OCI-LY3 (cell line): ENCODE results near the gene LRP2.

Source experiments
- H2AFZ ChIP-seq: fragments of 200-600, 300-600 bp; shearing (Covaris generic); 2 replicates; pipeline ENCODE4 v1.6.0; 2014; ENCODE audit warnings: antibody characterized with exemption, low read depth, low read length
- H3K27ac ChIP-seq: fragments of 200-600, 300-600 bp; sonication (generic); 2 replicates; pipeline ENCODE4 v1.5.1; 2014; ENCODE audit warnings: mild to moderate bottlenecking, low read length, moderate library complexity, mixed read lengths
- H3K27me3 ChIP-seq: fragments of 200-600, 300-600 bp; sonication (generic); 2 replicates; pipeline ENCODE4 v1.6.1; 2014; ENCODE audit warnings: low read depth, low read length, mixed read lengths
- H3K36me3 ChIP-seq: fragments of 200-600, 300-600 bp; sonication (generic); replicated peaks from 2 replicates; pipeline ENCODE3; 2014; ENCODE audit warnings: low read depth, low read length, mixed read lengths
- H3K4me1 ChIP-seq: fragments of 300-600, 200-600 bp; sonication (generic); 2 replicates; pipeline ENCODE4 v1.6.1; 2014; ENCODE audit warnings: low read length, mixed read lengths
- H3K4me2 ChIP-seq: fragments of 200-600, 300-600 bp; sonication (generic); 2 replicates; pipeline ENCODE4 v1.6.1; 2014; ENCODE audit warnings: low read length, mixed read lengths
- H3K4me3 ChIP-seq: fragments of 300-600, 200-600 bp; sonication (generic); 2 replicates; pipeline ENCODE4 v1.5.1; 2014; ENCODE audit warnings: antibody characterized with exemption, mild to moderate bottlenecking, low read length, moderate library complexity
- H3K79me2 ChIP-seq: fragments of 300-600, 200-600 bp; shearing (Covaris generic); 2 replicates; pipeline ENCODE4 v1.6.1; 2014; ENCODE audit warnings: mild to moderate bottlenecking, low read length, mixed read lengths
- H3K9ac ChIP-seq: fragments of 300-600, 200-600 bp; shearing (Covaris generic); 2 replicates; pipeline ENCODE4 v1.6.0; 2014; ENCODE audit warnings: mild to moderate bottlenecking, low read length, moderate library complexity
- H3K9me3 ChIP-seq: fragments of 200-600, 300-600 bp; shearing (Covaris generic); 2 replicates; pipeline ENCODE4 v1.6.1; 2014; ENCODE audit warnings: low read length, mixed read lengths; ENCODE audit not compliant: insufficient read depth
- H4K20me1 ChIP-seq: fragments of 200-600, 300-600 bp; sonication (generic); 2 replicates; pipeline ENCODE4 v1.6.1; 2016; ENCODE audit warnings: low read length, mixed read lengths; ENCODE audit not compliant: insufficient read depth
- EZH2phosphoT487 ChIP-seq: fragments of 200-600 bp; shearing (Covaris generic); IDR thresholded peaks from 2 replicates; pipeline ENCODE4 v1.6.1; 2018; ENCODE audit warnings: antibody characterized with exemption, mixed run types, low read depth
- TF ChIP-seq, protein P1 (sequence below): fragments of 200-600, 300-600 bp; sonication (generic); IDR thresholded peaks from 2 replicates; pipeline ENCODE4 v1.5.1; 2014; ENCODE audit warnings: antibody characterized with exemption, low read length, low read depth

Gene LRP2

DNA sequence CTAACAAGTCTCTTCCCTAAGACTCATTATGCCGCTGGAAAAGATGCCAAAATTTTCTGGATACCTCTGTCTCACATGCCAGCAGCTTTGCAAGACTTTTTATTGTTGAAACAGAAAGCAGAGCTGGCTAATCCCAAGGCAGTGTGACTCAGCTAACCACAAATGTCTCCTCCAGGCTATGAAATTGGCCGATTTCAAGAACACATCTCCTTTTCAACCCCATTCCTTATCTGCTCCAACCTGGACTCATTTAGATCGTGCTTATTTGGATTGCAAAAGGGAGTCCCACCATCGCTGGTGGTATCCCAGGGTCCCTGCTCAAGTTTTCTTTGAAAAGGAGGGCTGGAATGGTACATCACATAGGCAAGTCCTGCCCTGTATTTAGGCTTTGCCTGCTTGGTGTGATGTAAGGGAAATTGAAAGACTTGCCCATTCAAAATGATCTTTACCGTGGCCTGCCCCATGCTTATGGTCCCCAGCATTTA, 266.7 kb downstream of the LRP2 start:
- H3K27me3 ChIP-seq: no peaks in the 10 kb centered on the region
- H3K4me1 ChIP-seq: peaks cover 38% of the 10 kb centered on the region
- H2AFZ ChIP-seq: no peak overlapping the region
- peak overlapping the region; percentile 5; the same call in 1 of the 2 replicates for H3K4me2 ChIP-seq
- peaks cover 4% of the 10 kb centered on the region for H3K36me3 ChIP-seq
- no peaks in the 10 kb centered on the region for H3K79me2 ChIP-seq
- no peaks in the 10 kb centered on the region for H4K20me1 ChIP-seq
- no peak overlapping the region for H3K27ac ChIP-seq
- no peaks in the 10 kb centered on the region for H3K9me3 ChIP-seq
- no peak overlapping the region for H3K9ac ChIP-seq
- TF ChIP-seq, protein P1, sequence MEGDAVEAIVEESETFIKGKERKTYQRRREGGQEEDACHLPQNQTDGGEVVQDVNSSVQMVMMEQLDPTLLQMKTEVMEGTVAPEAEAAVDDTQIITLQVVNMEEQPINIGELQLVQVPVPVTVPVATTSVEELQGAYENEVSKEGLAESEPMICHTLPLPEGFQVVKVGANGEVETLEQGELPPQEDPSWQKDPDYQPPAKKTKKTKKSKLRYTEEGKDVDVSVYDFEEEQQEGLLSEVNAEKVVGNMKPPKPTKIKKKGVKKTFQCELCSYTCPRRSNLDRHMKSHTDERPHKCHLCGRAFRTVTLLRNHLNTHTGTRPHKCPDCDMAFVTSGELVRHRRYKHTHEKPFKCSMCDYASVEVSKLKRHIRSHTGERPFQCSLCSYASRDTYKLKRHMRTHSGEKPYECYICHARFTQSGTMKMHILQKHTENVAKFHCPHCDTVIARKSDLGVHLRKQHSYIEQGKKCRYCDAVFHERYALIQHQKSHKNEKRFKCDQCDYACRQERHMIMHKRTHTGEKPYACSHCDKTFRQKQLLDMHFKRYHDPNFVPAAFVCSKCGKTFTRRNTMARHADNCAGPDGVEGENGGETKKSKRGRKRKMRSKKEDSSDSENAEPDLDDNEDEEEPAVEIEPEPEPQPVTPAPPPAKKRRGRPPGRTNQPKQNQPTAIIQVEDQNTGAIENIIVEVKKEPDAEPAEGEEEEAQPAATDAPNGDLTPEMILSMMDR: no peak
- TF ChIP-seq EZH2phosphoT487: no peak
- H3K4me3 ChIP-seq: no peak overlapping the region

DNA sequence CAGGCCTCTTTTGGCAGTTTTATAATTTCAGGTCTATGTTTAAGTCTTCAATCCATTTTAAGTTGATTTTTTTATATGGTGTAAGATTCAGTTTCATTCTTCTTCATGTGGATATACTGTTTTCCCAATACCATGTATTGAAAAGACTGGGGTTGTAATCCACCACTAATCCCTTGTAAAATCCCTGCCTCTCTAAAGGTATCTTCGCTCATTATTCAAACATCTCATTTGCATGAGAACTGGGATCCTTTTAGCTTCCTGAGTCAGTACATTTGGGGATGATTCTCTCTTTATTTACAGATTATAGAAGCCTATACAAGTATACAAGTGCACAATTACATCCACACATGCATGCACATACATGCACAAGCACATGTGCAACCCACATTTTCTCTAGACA, 267.7 kb downstream of the LRP2 start:
- Histone ChIP-seq H3K9me3 (no peaks in the 10 kb centered on the region), H2AFZ (no peak overlapping the region), H3K79me2 (no peaks in the 10 kb centered on the region), H3K27ac (no peak overlapping the region), H3K4me3 (no peak overlapping the region), H3K9ac (no peak overlapping the region), H3K36me3 (peaks cover 4% of the 10 kb centered on the region), H3K27me3 (no peaks in the 10 kb centered on the region), H4K20me1 (no peaks in the 10 kb centered on the region), H3K4me1 (peaks cover 32% of the 10 kb centered on the region), H3K4me2 (no peak overlapping the region)
- no peak for TF ChIP-seq EZH2phosphoT487
- TF ChIP-seq, protein P1: no peak

DNA sequence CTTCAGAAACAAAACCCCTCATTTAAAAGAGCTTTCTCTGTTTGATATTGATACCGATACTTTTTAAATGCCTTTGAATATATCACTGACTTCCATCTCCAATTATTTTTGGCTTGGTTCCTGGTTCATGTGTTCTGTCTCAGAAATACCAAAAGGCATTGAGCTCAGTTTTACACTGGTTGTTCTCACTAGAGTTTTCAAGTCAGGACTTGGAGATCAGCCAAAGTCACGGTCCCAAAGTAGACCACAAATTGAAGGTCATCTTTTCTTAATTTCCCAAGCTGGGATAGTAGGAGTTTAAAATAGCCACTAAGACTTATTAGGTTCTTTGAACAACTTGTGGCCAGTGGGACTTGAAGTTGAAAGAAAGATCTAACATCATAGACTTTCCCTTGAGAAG, 268.8 kb downstream of the LRP2 start:
- H3K36me3 ChIP-seq: peaks cover 4% of the 10 kb centered on the region
- H3K4me1 ChIP-seq: peaks cover 32% of the 10 kb centered on the region
- no peaks in the 10 kb centered on the region for H3K27me3 ChIP-seq
- H3K79me2 ChIP-seq: no peaks in the 10 kb centered on the region
- no peak overlapping the region for H3K4me2 ChIP-seq
- no peak overlapping the region for H3K9ac ChIP-seq
- H3K4me3 ChIP-seq: no peak overlapping the region
- H2AFZ ChIP-seq: no peak overlapping the region
- no peak for TF ChIP-seq EZH2phosphoT487
- TF ChIP-seq, protein P1: no peak
- no peaks in the 10 kb centered on the region for H4K20me1 ChIP-seq
- no peak overlapping the region for H3K27ac ChIP-seq
- H3K9me3 ChIP-seq: no peaks in the 10 kb centered on the region

DNA sequence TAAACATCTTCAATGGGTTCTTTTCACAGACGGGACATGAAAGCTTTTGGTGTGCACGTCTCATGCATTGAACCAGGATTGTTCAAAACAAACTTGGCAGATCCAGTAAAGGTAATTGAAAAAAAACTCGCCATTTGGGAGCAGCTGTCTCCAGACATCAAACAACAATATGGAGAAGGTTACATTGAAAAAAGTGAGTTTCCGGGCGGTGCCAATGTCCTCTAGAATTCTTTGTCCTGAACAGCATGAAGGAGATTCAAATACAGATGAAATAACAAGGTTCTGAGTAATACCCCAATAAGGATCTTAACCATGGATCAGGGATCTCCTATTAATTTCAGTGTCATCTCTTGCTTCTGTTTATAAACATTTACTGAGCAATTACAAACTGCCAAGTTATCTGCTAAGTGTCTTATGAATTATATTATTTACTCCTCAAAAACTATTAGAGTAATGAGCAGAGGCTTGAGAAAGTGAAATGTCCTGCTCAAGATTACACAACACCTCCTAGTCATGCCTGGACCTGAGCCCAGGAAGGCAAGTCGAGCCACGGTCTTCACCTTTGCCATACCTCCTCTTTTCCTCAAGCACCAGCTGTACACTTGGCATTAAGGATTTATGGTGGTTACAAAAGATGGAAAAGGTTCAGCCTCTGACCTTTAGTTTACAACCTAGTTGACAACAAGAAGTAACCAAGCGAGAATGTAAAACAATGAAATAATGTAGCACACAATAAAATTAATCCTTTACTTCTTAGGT, 270.4 kb downstream of the LRP2 start:
- peaks cover 32% of the 10 kb centered on the region for H3K4me1 ChIP-seq
- H3K27ac ChIP-seq: no peak overlapping the region

More for the DNA sequence above, 270.4 kb downstream of the LRP2 start:
- Histone ChIP-seq H3K27me3 (no peaks in the 10 kb centered on the region), H3K4me2 (no peak overlapping the region), H3K9ac (no peak overlapping the region), H4K20me1 (no peaks in the 10 kb centered on the region), H3K79me2 (no peaks in the 10 kb centered on the region), H3K4me3 (no peak overlapping the region), H2AFZ (no peak overlapping the region), H3K36me3 (peaks cover 4% of the 10 kb centered on the region), H3K9me3 (no peaks in the 10 kb centered on the region)
- TF ChIP-seq, protein P1: no peak
- TF ChIP-seq EZH2phosphoT487: no peak
